Tongue (tissue), 2 donors: Measurements from ENCODE around the gene PBRM1. TPM values are rescaled to one million over a fixed set of nuclear protein-coding genes. Genes with fewer than 3 reads are reported as not detected.
"Not testable (repeated sequence)": the region's sequence is repeated elsewhere in the genome, so short reads cannot be mapped to it uniquely, and the experiment has no call there.

Source experiments
- DNase-seq: peaks from one replicate; pipeline ENCODE4 v3.0.0-alpha.2; 2015
- total RNA-seq: library from RNA; depleted of rRNA; stranded (reverse); fragments of >200 nt; gene quantifications from one replicate; pipeline ENCODE4 v1.2.3, GENCODE V29; 2014

PBRM1 gene
- total RNA-seq, 1 donor from 2014 or later: 94.3 TPM

DNA sequence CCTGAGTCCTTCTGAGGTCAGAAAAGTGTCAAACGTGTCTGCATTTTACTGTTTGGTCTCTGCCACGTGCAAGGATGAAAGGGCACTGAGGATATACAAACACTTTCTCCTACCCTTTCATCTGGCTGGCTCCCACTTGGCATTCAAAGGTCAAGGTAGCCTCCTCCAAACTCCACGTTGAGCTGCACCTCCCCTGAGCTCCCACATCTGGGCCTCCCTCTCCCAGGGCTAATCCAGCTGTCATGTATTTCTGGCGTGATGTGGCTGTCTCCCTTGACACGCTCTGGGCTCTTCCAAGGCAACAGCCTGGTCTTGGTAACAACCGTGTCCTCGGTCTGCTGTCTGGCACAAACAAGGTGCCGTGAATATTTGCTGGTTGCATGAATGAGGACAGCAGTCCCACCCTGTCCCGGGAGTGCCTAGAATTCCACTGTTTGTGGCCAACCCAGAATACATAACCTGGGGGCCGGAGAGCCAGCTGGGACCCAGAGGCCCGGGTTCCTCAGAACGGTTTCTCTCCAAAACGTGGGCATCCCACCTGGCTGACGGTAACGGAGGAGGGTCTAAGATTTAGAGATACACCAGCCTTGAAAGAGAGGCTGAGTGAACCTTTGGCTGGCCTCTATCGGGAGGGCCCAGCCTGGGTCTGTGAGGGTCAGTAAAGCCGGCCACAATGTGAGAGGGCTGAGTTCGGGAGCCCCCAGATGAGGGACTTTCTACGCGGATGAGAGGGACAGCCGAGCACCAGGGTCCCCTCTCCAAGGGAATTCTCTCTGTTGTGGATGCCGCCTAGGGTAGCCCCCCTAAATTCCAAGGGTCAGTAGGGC lies 19.1 kb upstream of the PBRM1 start:
- peak; percentile 42 for DNase-seq

DNA sequence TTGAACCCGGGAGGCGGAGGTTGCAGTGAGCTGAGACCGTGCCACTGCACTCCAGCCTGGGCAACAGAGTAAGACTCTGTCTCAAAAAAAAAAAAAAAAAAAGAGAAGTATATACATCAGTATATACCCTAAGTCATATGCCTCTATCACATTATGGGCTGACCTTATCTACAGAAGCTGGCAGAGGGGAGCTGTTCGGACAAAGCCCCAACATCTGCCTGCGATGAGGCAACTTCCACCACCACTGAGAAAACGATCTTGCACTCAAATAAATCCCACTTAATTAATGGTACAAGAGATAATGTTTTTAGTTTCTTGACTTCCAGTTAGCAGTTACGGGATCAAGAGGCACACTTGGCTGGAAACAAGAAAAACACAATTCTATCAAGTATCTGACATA lies 17.6 kb upstream of the PBRM1 start:
- no peak for DNase-seq

DNA sequence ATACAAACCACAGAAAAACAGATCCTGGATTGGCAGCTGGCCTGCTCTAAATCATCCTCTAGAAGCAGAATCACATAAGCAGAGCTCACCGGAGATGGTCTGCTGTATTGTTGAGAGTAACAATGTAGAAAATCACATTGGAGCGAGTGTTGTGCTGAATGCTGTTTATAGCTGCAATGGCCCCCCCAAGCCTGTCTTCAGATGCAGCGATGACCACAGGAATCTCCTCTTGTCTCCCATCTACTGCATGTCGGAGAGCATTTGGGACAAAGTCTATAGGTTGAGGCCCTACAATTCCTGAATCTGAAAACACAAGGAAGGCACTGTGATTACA lies 11.9 kb upstream of the PBRM1 start:
- no peak for DNase-seq

DNA sequence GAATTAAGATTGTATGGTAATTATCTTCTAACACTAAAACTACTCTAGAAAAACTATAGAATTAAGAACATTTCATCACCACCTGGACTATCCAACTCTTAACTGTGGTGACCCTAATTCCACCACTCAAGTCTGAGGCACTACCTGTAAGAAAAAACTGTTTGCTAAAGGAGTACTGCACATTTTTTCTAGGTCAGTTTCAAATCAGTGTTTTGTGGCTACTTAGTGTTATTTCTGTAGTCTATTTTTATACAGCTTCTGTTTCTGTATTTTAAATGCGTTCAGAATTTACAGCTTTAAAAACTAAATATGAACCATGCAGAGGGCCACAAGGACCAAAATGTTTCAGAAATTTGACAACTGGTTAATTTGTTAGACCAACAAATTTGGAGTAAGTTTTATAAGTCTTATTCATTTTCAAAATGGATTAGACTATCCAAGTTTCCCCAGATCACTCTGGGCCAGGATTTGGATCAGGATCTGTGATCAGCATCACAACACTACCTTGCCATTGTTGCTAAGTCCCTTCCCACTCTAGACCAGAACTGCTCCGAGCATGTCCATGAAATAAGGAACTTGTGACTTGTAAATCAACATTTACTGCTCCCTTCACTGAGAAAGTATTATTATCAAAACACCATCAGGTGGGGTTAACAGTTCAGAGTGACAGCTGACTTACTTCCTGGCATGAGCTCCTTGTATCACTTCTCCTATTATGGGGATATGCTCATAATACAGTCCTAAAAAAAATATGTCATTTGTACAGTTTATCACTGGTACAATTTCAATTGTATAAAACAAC lies 11.3 kb upstream of the PBRM1 start:
- DNase-seq: no peak

DNA sequence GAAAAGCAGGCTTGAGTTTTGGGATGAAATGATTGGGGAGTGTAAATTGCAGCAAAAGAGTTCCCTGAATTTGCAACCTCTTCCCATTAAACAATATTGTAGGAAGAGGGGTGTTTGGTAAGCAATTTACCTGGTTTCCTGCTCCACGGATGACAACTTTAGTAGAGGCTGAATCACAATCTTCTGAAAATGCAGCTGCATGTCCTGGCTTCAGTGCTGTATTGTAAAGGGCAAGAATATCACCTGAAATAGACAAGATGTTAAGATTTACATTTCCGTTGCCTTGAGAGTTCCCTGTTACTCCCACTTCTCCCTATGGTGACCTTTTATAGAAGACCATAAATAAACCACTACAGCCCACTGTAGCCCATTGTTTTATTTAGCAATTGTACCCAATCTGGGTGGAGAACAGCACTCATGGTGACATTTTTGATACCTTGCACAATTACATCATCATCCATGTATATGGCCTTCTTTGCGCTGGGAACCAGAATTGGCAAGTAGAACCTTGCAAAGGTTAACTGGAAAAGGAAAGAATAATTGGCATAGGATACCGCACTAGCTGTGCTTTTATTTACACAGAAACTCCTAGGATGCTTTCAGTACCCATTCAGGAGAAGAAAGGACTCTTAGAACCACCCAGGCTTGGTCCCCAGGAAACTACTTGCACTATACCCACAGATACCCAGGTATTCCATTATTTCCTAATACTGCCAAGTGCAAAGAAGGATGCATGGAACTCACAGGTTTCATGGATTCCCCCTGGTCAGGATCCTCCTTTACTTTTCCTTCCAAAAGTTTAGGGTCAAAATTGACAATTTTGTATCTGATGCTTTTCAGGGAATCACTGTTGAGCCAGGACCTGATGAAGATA lies 10.3 kb upstream of the PBRM1 start:
- DNase-seq: no peak

DNA sequence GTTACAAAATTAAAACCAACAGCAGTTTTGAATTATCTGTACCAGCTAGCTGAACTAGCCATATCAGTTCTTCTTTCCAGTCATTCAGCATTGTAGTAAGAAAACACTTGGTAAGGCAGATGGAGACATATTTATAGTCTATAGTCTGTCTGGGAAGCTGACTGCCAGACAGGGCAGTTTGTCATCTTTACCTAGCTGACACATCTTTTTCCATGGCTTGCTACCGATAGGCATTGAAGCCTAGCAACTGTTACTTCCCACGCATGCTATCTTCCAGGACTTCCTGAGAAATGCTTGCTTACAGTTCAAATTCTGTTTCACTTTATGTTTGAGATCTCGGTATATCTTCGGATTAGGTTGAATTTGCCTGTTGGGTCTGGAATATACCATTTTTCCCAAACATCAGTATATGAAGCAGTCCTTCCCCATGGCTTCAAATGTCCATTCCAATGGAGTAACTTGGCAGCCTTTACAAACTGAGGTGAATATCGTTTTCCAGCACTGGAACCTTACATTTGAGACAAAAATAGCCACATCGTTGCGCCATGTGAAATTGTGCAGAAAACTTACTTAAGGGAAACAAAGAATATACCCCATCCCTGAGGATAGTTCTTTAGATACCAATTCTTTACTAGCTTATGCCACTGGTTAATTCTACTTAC lies 8.9 kb upstream of the PBRM1 start:
- no peak for DNase-seq

DNA sequence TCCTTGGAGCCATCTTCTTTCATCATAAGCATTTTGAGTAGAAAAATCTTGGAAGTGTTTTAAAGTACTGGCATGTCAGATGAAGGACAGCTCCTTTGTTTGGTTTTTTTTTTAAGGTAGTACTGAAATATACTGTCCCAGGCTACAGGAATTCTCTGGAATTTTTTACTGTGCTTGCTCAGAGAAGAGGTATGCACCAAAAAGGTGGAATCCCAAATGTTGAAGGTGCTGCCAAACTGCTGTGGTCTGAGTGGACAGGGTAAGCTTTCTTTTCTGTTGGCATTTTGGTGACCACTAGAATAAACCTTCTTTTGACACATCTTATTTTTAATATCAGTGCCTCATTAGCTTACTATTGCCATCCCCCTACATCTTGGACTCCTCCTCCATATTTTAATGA lies 7.4 kb upstream of the PBRM1 start:
- DNase-seq: no peak

DNA sequence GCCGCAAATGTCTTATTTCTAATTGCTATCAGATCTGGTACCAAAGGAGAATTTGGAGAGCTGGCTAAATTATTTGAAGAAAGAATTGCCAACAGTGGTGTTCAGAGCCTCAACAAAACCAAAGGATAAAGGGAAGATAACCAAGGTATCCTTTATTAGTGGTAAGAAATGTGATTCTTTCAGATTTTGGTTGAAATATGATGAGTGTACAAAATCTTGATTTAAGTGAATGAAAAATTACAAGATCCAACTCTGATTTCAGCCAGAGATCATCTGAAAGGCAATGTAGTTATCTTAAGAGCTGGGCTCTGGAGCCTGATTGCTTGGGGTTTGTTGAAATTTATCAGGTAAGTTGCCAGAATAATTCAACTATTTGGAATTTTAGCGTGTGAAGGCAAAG lies 4.8 kb upstream of the PBRM1 start:
- no peak for DNase-seq

DNA sequence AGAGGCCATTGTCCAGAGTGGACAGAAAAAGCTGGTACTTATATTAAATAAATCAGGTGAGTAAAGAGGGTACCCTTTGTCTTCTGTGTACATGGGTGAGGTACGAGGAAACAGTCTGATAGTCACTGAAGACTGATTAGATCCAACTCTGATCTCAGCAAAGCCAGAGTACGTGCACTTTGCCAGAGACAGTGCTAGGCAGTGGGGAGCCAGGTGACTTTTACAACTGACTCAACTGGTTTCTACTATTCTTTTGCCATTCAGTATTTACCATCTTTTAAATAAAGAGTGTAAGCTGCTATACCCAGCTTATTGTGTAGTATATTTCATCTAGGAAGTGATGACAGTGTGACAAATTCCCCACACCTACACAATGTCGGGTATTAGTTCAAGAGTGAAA lies 3.4 kb upstream of the PBRM1 start:
- DNase-seq: no peak

DNA sequence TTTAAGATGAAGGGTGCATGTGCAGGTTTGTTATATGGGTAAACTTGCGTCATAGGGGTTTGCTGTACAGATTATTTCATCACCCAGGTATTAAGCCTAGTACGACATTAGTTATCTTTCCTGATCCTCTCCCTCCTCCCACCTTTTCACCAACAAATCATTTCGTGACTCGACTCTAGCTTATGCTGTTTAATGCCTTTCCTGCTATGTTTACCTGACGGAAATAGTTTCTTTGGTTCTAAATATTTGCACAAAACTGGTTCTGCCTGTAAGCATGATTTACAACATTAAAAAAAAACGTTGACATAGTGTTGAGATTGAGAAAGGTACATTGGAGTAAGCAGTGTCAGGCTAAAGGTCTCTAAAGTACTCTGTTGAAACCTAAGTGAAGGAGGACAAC lies 2.6 kb upstream of the PBRM1 start:
- peak; percentile 11 for DNase-seq

DNA sequence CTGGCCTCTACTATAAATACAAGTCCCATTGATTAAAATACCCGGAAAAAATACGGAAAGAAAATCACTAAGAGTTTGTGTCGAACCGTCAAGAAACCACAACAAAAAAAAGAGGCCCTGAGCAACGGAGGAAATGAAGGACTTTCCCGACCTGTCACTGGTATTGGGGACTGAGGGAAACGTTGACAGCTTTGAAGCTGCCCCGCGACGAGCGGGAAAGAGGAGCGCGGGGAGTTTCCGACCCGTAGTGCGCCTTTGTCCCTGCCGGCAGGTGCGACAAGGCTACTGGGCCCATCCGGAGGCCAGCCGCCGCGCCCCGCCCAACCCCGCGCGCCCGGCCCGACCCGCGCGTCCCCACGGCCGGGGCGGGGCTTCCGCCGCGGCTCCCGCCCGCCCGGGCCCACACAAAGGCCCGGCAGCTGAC lies 416 bp downstream of the PBRM1 start:
- DNase-seq: peak; percentile 88

DNA sequence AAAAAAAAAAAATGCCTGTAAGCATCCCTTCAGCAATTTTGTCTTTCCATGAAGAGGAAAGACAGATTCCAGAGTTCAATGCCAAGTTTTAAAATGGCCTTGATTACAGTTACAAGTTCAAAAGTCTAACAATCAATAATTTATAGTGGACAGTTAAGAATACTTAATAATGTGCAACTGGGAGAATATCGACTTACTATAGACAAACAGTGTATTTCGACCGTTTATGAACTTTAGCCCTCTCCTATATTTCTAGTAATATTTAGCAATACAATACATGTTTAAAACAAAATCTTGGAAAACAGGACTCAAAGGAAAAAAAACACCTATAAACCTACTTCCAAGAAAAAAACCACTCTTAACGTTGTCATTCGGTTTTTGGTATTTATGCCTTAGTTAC lies 1.5 kb downstream of the PBRM1 start:
- no peak for DNase-seq

DNA sequence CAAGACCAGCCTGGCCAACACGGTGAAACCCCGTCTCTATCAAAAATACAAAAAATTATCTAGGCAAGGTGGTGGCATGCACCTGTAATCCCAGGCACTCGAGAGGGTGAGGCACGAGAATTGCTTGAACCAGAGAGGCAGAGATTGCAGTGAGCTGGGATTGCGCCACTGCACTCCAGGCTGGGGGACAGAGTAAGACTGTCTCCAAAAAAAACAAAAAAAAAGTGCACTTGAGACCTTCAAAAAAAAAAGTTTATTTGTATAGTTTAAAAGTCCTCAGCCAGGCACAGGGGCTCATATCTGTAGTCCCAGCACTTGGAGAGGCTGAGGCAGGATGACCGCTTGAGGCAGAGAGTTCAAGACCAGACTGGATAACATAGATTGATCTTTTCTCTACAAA lies 2.1 kb downstream of the PBRM1 start:
- DNase-seq: no peak

DNA sequence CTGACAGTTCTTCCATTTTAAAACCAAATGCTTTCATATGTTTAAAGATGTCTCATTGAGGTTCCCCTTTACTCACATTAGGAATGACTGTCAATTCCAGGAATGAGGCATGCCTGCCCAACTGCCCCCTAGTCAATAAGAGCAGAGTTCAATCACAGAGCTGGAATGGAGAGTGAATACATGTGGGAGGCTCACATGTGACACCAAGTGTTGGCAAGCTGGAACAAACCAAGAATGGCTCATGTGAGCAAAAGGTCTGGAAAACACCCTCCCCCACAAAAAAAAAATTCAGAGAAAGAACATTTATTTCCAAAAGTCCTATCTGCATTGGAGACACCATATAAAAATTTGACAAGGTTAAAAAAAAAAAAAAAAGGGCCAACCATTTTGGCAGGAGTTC lies 3.7 kb downstream of the PBRM1 start:
- DNase-seq: peak; percentile 22

DNA sequence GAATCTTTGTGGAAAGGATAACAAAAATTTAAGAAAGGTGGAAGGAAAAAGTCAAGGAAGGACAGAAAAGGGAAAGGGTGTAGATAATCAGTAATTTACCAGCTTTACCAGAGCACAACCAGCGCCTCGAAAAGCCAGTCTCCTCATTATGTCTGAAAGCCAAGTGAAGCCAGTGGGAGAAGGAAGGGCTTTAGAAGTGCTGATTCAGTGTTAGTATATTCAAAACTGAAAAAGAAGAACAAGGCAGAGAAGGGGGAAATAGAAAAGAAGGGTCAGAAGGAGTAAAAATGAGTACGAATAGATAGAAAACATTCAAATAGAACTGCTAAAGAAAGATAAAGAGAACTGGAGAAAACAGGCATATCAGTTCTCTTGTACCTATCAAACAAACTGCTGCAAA lies 4.1 kb downstream of the PBRM1 start:
- no peak for DNase-seq

DNA sequence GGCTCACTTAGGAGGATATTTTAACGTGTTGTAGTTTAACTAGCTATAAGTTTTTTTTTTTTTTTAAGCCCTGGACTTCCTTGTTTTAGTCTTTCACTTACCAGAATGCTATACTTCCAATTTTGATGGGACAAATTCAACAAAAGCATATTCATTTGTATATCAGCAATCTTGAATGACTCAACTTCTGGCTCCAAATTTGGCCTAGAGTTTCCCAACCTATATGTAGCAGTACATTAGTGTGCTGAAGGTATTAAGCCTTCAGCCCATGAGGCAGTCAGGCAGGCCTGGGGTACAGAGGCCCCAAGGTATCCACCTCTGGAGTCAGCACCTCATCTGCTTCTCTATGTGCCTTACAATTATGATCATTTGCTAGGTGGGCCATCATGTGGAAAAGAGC lies 5.9 kb downstream of the PBRM1 start:
- no peak for DNase-seq

DNA sequence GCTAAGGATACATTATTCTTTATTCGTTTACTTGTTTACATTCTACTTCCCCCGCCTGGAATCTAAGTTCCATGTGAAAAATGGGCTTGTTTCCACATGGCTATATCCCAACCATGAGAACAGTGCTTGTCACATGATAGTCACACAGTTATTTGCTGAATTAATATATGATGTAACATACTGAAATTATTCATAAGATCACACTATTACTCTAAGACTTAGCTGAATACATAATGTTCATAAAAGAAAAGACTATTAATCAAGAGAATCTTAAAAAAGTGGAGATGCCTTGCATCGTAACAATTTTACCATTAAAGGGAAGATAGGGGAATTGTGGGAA lies 6.5 kb downstream of the PBRM1 start:
- DNase-seq: no peak

DNA sequence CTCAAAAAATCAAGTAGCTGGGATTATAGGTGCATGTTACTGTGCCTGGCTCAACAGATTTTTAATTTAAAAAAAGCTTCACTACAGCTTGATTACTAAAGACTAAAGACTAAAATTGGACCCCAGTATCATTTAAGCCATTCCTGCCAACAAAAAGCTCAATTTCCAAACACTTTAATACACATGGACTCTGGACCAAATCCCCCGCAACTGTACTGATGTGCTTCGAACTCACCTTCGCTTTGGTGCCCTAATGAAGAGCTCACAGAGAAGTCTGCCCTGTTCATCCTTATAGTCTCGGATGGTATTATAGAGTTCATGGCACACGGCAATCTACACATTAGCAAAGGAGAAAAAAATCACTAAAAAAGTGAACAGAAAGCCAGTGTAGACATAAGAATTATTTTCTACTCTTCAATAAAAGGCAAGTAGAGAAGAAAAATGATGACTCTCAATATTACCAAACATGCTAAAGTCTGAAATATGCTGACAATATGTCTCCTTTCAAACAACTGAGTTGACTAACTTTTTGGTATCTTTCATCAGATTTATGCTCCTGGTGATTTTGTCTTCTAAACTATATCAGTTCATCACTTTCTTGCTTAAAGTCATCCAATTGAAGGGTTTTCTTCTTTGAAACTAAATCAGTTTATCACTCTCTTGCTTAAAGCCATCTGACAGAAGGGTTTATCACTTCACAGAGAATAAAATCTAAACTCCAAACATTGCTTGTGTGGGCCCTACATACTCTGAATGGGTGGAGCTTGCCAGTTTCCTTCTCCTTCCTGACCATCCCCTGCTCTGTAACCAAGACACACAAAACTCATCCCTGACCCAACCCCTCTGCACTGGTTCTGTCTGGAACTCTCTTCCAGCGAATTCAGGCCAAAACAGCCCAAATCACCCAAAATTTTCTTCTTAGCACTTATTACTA lies 7.2 kb downstream of the PBRM1 start:
- DNase-seq: no peak

DNA sequence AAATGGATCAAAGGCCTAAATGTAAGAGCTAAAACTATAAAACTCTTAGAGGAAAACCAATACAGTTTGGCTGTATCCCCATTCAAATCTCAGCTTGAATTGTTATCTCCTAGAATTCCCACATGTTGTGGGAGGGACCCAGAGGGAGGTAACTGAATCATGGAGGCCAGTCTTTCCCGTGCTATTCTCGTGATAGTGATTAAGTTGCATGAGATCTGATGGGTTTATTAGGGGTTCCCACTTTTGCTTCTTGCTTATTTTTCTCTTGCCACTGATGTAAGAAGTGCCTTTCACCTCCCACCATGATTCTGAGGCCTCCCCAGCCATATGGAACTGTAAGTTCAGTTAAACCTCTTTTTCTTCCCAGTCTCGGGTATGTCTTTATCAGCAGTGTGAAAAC lies 9.5 kb downstream of the PBRM1 start:
- not testable (repeated sequence) for DNase-seq

DNA sequence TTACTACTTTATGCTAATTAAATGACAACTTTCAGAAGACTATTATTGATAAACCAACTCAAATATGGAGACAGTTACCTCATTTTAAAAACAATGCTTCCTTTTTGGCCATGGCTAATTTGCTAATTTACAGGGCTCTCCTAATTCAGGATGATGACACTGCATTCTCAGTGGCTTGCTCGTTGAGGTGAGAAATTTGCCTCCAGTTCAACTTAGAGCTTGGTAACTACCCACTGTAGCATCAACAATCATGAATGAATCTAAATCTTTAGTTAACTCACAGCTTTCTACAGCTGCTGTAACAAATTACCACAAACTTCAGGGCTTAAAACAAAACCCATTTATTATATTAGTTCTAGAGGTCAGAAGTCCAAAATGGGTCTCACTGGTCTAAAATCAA lies 14.0 kb downstream of the PBRM1 start:
- DNase-seq: no peak
